ENCODE results near the gene PIGC.

The PIGC gene

GRCh38 chr1:172443666-172444453 lies at the start of gene PIGC:
TSS of gene PIGC (minus strand) at chr1:172444069. CDS start at chr1:172442622, 1,447 bp downstream.
- Histone ChIP-seq H3K4me3 (peak within 1 kb of the TSS; percentile 74 to 87 (median 83)), H3K27ac (peak within 1 kb of the TSS; percentile 61 to 99 (median 93))

- no peak overlapping the region for H3K27ac ChIP-seq
- H3K4me3 ChIP-seq = no peak overlapping the region
Observed at GRCh38 chr1:172492421-172492820, 48.6 kb upstream of the PIGC start.

GRCh38 chr1:172489847-172490246 lies 46.0 kb upstream of the PIGC start:
- Histone ChIP-seq H3K27ac (no peak overlapping the region), H3K4me3 (no peak overlapping the region)

DNA sequence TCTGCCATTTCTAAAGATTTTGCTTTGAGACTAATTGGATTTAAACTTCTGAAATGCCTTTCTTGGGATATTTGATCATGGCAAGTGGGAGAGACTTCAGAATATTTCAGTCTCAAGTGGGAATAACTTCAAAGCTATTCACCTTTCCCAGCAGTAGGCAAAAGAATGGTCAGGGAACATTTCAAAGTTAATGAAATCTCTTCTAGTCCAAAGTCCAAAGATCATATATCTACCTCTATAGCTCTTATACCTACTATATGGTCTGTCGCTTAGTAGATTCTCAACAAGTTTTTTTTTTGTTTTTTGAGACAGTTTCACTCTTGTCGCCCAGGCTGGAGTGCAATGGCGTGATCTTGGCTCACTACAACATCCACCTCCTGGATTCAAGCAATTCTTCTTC lies 44.5 kb upstream of the PIGC start:
- Histone ChIP-seq H3K4me3 (no peak overlapping the region), H3K27ac (no peak overlapping the region)

DNA sequence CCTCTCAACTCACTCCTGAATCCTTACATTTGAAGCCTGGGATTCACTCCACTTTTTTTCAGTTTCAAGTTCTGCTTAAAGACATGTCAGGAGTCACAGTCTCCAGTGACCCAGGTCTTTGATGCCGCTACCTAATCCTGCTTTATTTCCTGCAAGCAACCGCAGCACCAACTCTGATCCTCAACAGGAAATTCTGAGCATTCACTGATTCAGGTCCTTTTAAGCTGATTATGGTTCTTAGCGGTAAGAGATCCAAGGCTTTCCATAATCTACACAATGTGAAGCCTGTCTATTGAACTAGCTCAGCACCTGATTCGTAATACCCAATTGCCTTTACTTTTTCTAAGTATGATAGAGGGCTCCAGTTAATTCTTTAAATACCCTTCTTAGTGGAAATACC lies 43.7 kb upstream of the PIGC start:
- Histone ChIP-seq H3K27ac (no peak overlapping the region), H3K4me3 (no peak overlapping the region)

DNA sequence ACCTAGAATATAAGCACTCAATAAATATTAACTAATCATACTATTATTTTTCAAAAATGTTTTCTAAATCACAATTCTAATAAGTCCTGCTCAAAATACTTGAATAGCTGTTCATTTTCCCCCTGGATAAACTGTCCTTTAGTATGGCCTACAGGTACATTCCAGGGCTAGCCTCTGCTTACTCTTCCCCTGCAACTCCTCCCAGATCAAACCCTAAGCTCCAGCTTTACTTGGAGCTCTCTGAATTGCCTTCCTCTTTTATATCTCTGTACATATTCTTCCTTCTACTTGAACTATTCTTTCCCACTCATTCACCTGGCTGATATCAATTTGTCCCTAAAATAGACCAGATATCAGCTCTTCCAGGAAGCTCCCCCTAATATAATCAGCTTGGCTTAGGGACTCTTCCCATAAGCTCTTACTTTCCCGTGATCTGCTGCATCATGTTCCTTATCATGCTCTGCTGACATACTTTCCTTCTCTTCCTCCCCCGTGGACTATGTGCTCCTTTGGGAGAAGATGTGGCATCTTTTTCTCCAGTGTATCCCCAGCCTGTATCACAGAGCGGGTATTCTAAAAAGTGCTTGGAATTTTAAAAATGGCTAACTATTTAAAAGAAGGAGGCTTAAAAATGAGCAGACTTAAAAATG lies 43.1 kb upstream of the PIGC start:
- no peak overlapping the region for H3K27ac ChIP-seq
- no peak overlapping the region for H3K4me3 ChIP-seq

- H3K27ac ChIP-seq = no peak overlapping the region
- no peak overlapping the region for H3K4me3 ChIP-seq
Observed at GRCh38 chr1:172485626-172486025, 41.8 kb upstream of the PIGC start.

DNA sequence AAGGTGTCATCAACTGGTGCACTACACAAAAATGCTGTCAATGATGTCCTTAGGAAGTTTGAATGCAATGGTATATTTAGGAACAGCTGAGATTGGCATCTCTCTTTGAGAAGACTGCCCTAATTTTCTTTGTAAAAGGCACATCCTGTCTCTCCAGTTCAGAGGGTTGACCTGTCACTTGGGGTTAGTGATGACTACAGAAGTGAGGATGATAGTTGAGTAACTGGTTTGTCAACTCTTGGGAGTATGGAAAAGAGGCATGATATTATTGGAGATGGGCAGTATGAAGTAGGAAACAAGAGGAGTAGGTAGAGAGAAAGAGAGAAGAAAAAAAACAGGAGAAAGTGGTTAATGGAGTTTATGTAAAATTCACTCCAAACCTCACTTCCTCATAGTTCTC lies 40.4 kb upstream of the PIGC start:
- peak overlapping the region in 3 of 21 experiments; percentile 11 to 59 (median 56) for H3K27ac ChIP-seq
- H3K4me3 ChIP-seq = no peak overlapping the region

- H3K27ac ChIP-seq = peak overlapping the region in 3 of 21 experiments; percentile 11 to 56 (median 31)
Observed at GRCh38 chr1:172483448-172483847, 39.6 kb upstream of the PIGC start.

DNA sequence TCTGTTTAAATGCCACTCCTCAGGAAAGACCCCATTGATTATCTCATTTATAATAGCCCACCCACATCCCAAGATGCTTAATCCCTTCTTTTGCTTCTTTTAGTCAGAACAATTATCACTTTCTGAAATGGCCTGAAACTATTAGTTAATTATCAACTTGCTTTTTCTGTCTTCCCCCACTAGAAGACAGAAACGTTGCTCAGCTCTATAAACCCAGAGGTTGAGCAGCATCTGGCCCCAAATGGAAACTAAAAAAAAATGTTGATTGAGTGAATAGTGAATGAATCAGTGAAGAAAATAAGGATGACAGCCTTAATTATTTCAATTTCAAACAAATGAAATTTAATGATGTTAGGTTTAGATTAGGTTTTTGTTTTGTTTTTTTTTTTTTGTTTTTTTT lies 38.2 kb upstream of the PIGC start:
- Histone ChIP-seq H3K27ac (no peak overlapping the region), H3K4me3 (no peak overlapping the region)

More at GRCh38 chr1:172483448-172483847, 39.6 kb upstream of the PIGC start:
- H3K4me3 ChIP-seq = no peak overlapping the region

DNA sequence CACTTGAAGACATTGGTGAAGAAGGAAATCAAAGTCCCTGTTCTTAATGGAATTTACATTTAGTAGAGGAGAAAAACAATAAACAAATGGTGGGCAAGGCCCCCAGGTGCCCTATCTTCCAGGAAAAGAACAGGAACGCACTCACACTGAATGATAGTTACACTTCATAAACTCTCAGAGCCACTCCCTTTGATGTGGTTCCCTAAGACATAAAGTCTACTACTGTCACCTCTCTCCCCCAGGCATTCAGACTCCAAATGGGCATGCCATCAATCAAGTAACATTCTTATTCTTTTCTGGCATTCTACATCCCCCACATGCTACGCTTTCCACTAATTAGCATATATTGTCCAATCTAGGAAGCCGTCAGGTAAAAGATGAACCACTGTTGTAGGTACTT lies 36.6 kb upstream of the PIGC start:
- no peak overlapping the region for H3K4me3 ChIP-seq
- H3K27ac ChIP-seq = no peak overlapping the region

- no peak overlapping the region for H3K4me3 ChIP-seq
- H3K27ac ChIP-seq = peak overlapping the region in 2 of 21 experiments; percentile 69 to 74
Observed at GRCh38 chr1:172478485-172478884, 34.6 kb upstream of the PIGC start.

GRCh38 chr1:172477741-172478140 lies 33.9 kb upstream of the PIGC start:
- Histone ChIP-seq H3K4me3 (no peak overlapping the region), H3K27ac (peak overlapping the region in 6 of 21 experiments; percentile 30 to 74 (median 64))

GRCh38 chr1:172477216-172477615 lies 33.3 kb upstream of the PIGC start:
- Histone ChIP-seq H3K27ac (peak overlapping the region in 9 of 21 experiments; percentile 17 to 74 (median 45)), H3K4me3 (no peak overlapping the region)

DNA sequence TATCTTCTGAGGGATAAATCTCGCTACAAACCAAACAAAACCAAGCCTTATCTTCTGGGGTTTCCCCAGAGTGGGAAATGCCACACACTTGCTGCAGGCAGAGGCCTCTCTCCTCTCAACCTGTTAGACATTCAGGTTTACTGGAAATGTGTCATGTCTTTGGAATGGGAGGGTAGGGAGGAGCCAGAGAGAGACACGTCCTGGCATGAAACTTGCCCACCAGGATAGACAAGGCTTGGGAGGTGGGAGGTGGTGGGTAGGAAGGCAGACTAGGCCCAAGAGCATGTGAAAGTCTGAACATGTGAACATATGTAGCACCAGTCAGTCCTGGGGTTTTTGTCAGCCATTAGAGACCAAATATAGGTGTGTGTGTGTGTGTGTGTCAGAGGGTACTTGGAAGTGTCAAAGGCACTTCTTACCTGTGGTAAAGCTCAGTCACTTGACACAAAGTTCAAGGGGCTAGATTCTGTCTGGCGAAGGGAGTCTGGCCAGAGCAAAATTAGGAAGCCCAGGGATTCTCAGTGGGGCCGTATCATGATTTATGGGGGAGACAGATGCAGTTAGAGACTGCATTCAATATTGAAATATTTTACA lies 32.4 kb upstream of the PIGC start:
- peak overlapping the region in 11 of 21 experiments; percentile 28 to 74 (median 57) for H3K27ac ChIP-seq
- H3K4me3 ChIP-seq = no peak overlapping the region

DNA sequence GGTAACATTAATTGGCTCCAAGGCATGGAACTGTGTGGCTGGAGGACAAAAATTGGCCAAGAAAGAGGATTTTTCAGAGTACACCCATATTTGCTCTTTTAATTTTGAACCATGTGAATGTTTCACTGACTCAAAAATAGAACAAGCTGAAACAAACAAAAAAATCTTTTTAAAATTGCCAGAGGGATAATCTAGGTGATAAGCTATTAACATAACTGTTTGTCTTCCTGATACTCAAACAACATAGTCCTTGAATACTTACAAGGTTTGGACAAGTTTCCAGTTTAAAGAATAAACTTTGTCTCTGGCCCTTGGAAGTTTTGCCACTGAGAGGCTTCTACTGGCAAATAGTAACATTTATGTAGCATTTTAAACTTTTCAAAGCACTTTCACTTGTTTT lies 30.0 kb upstream of the PIGC start:
- H3K27ac ChIP-seq = no peak overlapping the region

DNA sequence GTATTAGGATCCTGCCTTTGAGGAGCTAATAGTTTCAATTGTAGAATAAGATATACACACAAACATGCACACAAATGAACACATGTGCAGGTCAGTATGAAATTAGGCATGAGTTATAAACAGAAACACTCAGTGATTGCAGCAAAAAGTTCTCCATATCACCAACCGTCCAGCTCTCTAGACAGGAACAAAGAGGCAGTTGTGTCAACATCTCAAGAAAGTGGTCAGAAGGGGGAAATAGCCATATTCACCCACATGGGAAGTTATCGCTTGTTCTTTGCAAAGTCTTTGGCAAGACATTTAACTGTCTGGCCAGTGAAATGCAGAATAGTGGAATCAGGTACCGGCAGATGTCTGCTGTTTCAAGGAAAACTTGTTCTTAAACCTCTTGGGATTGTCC lies 29.4 kb upstream of the PIGC start:
- H3K27ac ChIP-seq = no peak overlapping the region
- no peak overlapping the region for H3K4me3 ChIP-seq

More for the DNA sequence above, 30.0 kb upstream of the PIGC start:
- H3K4me3 ChIP-seq = no peak overlapping the region

GRCh38 chr1:172472495-172472894 lies 28.6 kb upstream of the PIGC start:
- Histone ChIP-seq H3K4me3 (no peak overlapping the region), H3K27ac (no peak overlapping the region)

- Histone ChIP-seq H3K27ac (no peak overlapping the region), H3K4me3 (no peak overlapping the region)
Observed at GRCh38 chr1:172471666-172472065, 27.8 kb upstream of the PIGC start.

- Histone ChIP-seq H3K27ac (no peak overlapping the region), H3K4me3 (no peak overlapping the region)
Observed at GRCh38 chr1:172470149-172470548, 26.3 kb upstream of the PIGC start.

DNA sequence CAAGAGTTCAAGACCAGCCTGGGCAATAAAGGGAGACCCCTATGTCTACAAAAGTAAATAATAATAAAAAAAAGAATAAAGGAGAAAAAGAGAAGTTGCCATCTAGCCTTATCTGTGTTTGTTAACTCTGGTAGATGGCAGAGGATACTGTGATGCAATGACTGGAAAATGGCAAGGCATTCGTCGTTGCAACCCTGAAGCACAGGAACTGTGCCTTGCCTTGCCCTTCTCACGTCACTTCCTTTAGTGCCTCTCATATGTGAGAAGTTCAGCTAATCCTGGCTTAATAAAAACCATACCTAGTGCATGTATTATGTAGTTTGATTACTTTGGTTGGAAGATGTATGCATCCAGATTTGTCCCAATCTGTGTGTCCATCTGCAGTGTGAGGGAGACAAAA lies 25.8 kb upstream of the PIGC start:
- no peak overlapping the region for H3K4me3 ChIP-seq
- H3K27ac ChIP-seq = no peak overlapping the region
